Measurements from ENCODE around the gene LGALS9C.
"Not testable (repeated sequence)": the region's sequence is repeated elsewhere in the genome, so short reads cannot be mapped to it uniquely, and the experiment has no call there.

Gene LGALS9C

GRCh38 chr17:18476508-18477308, at the start of gene LGALS9C:
Gene LGALS9C (plus strand): TSS chr17:18476789. CDS start chr17:18476855, 66 bp downstream.
- in situ Hi-C loops (cut with HindIII; ENCODE audit: low sequenced_read_pairs), result not testable (repeated sequence)

- in situ Hi-C loops (cut with HindIII; ENCODE audit: low sequenced_read_pairs), result not testable (repeated sequence)
These were observed 44.4 kb upstream of the LGALS9C start for GRCh38 chr17:18432206-18432605.

GRCh38 chr17:18439465-18439870, 37.1 kb upstream of the LGALS9C start:
- in situ Hi-C loops (cut with HindIII; ENCODE audit: low sequenced_read_pairs), result not testable (repeated sequence)

GRCh38 chr17:18442093-18442492, 34.5 kb upstream of the LGALS9C start:
- in situ Hi-C loops (cut with HindIII; ENCODE audit: low sequenced_read_pairs), result not testable (repeated sequence)

GRCh38 chr17:18442532-18442931, 34.1 kb upstream of the LGALS9C start:
- in situ Hi-C loops (cut with HindIII; ENCODE audit: low sequenced_read_pairs), result not testable (repeated sequence)

GRCh38 chr17:18447476-18448205, 28.9 kb upstream of the LGALS9C start:
- in situ Hi-C loops (cut with HindIII; ENCODE audit: low sequenced_read_pairs), result not testable (repeated sequence)

- in situ Hi-C loops (cut with HindIII; ENCODE audit: low sequenced_read_pairs), result not testable (repeated sequence)
These were observed 28.3 kb upstream of the LGALS9C start for GRCh38 chr17:18448311-18448710.

GRCh38 chr17:18449833-18450232, 26.8 kb upstream of the LGALS9C start:
- in situ Hi-C loops (cut with HindIII; ENCODE audit: low sequenced_read_pairs), result not testable (repeated sequence)

- in situ Hi-C loops (cut with HindIII; ENCODE audit: low sequenced_read_pairs), result not testable (repeated sequence)
These were observed 25.6 kb upstream of the LGALS9C start for GRCh38 chr17:18450998-18451397.

- in situ Hi-C loops (cut with HindIII; ENCODE audit: low sequenced_read_pairs), result not testable (repeated sequence)
These were observed 24.6 kb upstream of the LGALS9C start for GRCh38 chr17:18451969-18452368.

GRCh38 chr17:18459035-18459434, 17.6 kb upstream of the LGALS9C start:
- in situ Hi-C loops (cut with HindIII; ENCODE audit: low sequenced_read_pairs), result not testable (repeated sequence)

GRCh38 chr17:18463831-18464502, 12.6 kb upstream of the LGALS9C start:
- in situ Hi-C loops (cut with HindIII; ENCODE audit: low sequenced_read_pairs), result not testable (repeated sequence)

- in situ Hi-C loops (cut with HindIII; ENCODE audit: low sequenced_read_pairs), result not testable (repeated sequence)
These were observed 10.2 kb upstream of the LGALS9C start for GRCh38 chr17:18466250-18466983.

GRCh38 chr17:18467001-18467400, 9.6 kb upstream of the LGALS9C start:
- in situ Hi-C loops (cut with HindIII; ENCODE audit: low sequenced_read_pairs), result not testable (repeated sequence)

GRCh38 chr17:18468472-18469171, 8.0 kb upstream of the LGALS9C start:
- in situ Hi-C loops (cut with HindIII; ENCODE audit: low sequenced_read_pairs), result not testable (repeated sequence)

GRCh38 chr17:18469837-18470236, 6.8 kb upstream of the LGALS9C start:
- in situ Hi-C loops (cut with HindIII; ENCODE audit: low sequenced_read_pairs), result not testable (repeated sequence)

GRCh38 chr17:18470345-18470930, 6.2 kb upstream of the LGALS9C start:
- in situ Hi-C loops (cut with HindIII; ENCODE audit: low sequenced_read_pairs), result not testable (repeated sequence)

GRCh38 chr17:18473967-18474366, 2.6 kb upstream of the LGALS9C start:
- in situ Hi-C loops (cut with HindIII; ENCODE audit: low sequenced_read_pairs), result not testable (repeated sequence)

GRCh38 chr17:18474754-18475153, 1.8 kb upstream of the LGALS9C start:
- in situ Hi-C loops (cut with HindIII; ENCODE audit: low sequenced_read_pairs), result not testable (repeated sequence)

- in situ Hi-C loops (cut with HindIII; ENCODE audit: low sequenced_read_pairs), result not testable (repeated sequence)
These were observed 778 bp downstream of the LGALS9C start for GRCh38 chr17:18477367-18477766.
